Nephron (organoid): ENCODE measurements around the gene E2F6.

Experiments
- H3K27ac Mint-ChIP-seq, 3 experiments: 2 replicates each; pipeline ENCODE4 v1.8.0; 2020; ENCODE audit warnings: mixed read lengths in 3 of 3, mild to moderate bottlenecking in 2 of 3, moderate library complexity in 1 of 3
- H3K27me3 Mint-ChIP-seq: 2 replicates; pipeline ENCODE4 v1.8.0; 2021; ENCODE audit warnings: low read depth, mild to moderate bottlenecking, moderate library complexity, mixed read lengths
- H3K36me3 Mint-ChIP-seq: 2 replicates; pipeline ENCODE4 v1.8.0; 2020; ENCODE audit warnings: low read depth, mixed read lengths
- H3K4me1 Mint-ChIP-seq: 2 replicates; pipeline ENCODE4 v1.8.0; 2020; ENCODE audit warnings: mixed read lengths
- H3K4me3 Mint-ChIP-seq, 3 experiments: 2 replicates each; pipeline ENCODE4 v1.8.0; 2020; ENCODE audit warnings: mild to moderate bottlenecking in 3 of 3, mixed read lengths in 3 of 3, moderate library complexity in 2 of 3
- H3K9me3 Mint-ChIP-seq: 2 replicates; pipeline ENCODE4 v1.8.0; 2020; ENCODE audit warnings: mixed read lengths
- TF ChIP-seq, protein P1 (sequence below), 3 experiments: fragments of 200-600 bp; sonication (generic); IDR thresholded peaks; one replicate each; pipeline ENCODE4 v1.5.0; 2021; ENCODE audit warnings: antibody characterized with exemption in 3 of 3; ENCODE audit not compliant: unreplicated experiment in 3 of 3

E2F6 gene

DNA sequence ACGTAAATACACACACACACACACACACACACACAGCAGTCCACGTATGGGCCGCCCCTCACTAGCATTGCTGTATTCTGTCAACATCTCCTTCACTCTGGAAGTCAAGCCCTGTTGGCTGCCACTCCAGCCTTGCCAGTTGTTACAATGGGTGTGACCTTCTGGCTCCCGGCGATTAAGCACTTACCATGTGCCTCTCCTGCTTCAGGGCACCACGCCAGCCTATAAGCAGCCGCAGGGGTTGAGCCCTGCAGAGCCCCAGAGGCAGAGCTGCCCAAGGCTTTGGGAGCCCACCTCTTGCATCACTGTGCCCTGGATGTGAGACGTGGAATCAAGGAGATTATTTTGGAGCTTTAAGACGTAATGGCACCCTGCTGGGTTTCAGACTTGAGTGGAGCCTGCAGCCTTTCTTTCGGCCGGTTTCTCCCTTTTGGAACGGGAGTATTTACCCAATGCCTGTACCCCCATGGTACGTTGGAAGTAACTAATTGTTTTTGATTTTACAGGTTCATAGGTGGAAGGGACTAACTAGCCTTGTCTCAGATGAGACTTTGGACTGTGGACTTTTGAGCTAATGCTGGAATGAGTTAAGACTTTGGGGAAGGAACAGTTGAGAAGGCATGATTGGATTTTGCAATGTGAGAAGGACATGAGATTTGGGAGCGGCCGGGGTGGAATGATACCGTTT is 67.1 kb downstream of the E2F6 start:
- no peak overlapping the region for H3K4me3 Mint-ChIP-seq
- peaks cover 59% of the 10 kb centered on the region for H3K4me1 Mint-ChIP-seq
- H3K27me3 Mint-ChIP-seq, result peaks cover 6% of the 10 kb centered on the region
- no peaks in the 10 kb centered on the region for H3K36me3 Mint-ChIP-seq
- no peak overlapping the region for H3K27ac Mint-ChIP-seq
- no peaks in the 10 kb centered on the region for H3K9me3 Mint-ChIP-seq
- TF ChIP-seq, protein P1, sequence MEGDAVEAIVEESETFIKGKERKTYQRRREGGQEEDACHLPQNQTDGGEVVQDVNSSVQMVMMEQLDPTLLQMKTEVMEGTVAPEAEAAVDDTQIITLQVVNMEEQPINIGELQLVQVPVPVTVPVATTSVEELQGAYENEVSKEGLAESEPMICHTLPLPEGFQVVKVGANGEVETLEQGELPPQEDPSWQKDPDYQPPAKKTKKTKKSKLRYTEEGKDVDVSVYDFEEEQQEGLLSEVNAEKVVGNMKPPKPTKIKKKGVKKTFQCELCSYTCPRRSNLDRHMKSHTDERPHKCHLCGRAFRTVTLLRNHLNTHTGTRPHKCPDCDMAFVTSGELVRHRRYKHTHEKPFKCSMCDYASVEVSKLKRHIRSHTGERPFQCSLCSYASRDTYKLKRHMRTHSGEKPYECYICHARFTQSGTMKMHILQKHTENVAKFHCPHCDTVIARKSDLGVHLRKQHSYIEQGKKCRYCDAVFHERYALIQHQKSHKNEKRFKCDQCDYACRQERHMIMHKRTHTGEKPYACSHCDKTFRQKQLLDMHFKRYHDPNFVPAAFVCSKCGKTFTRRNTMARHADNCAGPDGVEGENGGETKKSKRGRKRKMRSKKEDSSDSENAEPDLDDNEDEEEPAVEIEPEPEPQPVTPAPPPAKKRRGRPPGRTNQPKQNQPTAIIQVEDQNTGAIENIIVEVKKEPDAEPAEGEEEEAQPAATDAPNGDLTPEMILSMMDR (IDR thresholded peaks at IDR 0.05; ENCODE audit: unreplicated experiment in 3 of 3), result no peak

DNA sequence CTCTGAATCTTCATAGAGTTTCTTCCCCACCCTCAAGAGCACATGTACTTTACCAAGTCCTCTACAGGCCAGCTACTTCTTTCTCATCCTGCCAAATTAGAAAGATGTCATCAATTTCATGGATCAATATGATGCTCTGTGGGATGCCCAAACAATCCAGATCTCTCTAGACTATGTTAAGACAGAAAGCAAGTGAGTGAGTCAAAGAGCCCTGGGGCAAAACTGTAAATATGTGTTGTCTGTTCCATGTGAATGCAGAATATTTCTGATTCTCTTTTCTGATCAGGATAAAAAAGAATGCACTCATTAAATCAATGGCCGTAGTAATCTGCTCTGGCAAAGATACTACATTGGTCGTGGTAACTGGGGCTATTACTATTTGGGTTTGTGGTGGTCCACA is 68.4 kb downstream of the E2F6 start:
- Mint-ChIP-seq H3K9me3 (no peaks in the 10 kb centered on the region), H3K4me1 (peaks cover 63% of the 10 kb centered on the region), H3K4me3 (no peak overlapping the region), H3K27me3 (peaks cover 6% of the 10 kb centered on the region), H3K36me3 (no peaks in the 10 kb centered on the region), H3K27ac (peak overlapping the region in 2 of 3 experiments; percentile 38 to 71)
- TF ChIP-seq, protein P1 (IDR thresholded peaks at IDR 0.05; ENCODE audit: unreplicated experiment in 3 of 3), result no peak

DNA sequence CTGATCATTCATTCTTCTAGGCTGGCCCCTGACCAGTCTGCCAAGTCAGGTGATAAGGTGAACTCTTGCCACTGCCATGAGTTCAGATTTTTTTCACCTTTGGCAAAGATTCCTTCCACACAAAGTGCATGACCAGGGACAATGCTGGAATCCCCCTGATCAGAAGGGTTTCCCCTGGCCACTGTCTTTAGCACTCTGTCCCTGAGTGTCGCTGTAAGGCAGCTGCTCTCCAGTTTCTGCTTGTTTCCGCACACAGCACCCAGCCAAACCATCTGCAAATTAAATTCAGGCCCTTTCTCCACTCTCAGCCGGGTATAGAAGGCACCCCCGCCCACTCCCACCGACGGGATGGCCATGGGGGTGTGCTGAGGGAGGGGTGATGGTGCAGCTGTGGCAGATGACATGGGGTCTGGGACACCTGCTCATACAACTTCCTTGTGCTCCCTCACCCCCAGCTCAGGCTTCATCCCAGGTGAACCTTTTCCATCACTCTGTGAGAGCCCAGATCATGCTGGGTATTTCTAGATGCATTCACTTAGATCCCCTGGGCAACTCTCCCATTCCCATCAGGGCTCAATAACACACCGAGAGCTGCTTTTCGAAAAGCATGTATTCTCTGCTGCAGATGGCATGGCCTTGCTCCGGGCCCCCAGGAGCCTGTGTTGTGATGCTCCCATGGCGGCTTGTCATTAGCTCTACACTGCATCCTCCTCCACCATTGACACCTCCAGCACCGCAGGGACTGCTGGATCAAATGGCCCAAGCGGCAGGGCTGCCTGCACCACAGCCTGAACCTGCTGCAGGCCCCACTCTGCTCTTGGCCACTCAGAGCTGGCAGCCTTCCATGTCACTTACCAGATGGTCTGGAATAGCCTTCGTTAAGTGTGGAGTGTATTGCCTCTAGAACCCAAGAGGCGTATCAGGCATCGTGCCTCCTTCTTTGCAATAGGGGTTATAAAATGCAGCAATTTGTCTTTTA is 69.2 kb downstream of the E2F6 start:
- H3K4me1 Mint-ChIP-seq, result peaks cover 69% of the 10 kb centered on the region
- TF ChIP-seq, protein P1 (IDR thresholded peaks at IDR 0.05; ENCODE audit: unreplicated experiment in 3 of 3), result no peak
- H3K4me3 Mint-ChIP-seq, result no peak overlapping the region

DNA sequence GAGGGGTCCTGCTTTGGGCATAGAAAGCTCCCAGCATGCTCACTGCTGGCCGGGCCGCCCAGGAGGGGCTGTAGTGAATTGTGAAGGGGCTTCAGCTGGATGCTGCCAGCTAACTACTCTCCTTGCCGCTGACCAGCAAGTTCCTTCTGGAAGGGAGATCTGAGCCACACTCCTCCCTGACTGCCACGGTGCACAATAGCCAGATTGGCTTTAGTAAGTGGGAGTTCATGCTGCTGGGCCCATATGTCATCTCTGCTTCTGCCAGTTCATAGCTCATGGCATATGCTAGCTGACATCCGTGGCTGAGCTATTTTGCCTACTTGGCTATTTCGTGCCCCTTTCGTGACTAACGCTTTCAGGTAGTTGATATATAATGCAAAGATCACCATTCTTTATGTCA is 69.9 kb downstream of the E2F6 start:
- H3K9me3 Mint-ChIP-seq, result no peaks in the 10 kb centered on the region
- no peaks in the 10 kb centered on the region for H3K36me3 Mint-ChIP-seq
- no peak overlapping the region for H3K4me3 Mint-ChIP-seq
- H3K27me3 Mint-ChIP-seq, result peaks cover 6% of the 10 kb centered on the region
- TF ChIP-seq, protein P1 (IDR thresholded peaks at IDR 0.05; ENCODE audit: unreplicated experiment in 3 of 3), result no peak
- no peak overlapping the region for H3K27ac Mint-ChIP-seq
- H3K4me1 Mint-ChIP-seq, result peaks cover 76% of the 10 kb centered on the region

More for the DNA sequence above, 69.2 kb downstream of the E2F6 start:
- Mint-ChIP-seq H3K27me3 (peaks cover 6% of the 10 kb centered on the region), H3K36me3 (no peaks in the 10 kb centered on the region), H3K9me3 (no peaks in the 10 kb centered on the region), H3K27ac (no peak overlapping the region)

DNA sequence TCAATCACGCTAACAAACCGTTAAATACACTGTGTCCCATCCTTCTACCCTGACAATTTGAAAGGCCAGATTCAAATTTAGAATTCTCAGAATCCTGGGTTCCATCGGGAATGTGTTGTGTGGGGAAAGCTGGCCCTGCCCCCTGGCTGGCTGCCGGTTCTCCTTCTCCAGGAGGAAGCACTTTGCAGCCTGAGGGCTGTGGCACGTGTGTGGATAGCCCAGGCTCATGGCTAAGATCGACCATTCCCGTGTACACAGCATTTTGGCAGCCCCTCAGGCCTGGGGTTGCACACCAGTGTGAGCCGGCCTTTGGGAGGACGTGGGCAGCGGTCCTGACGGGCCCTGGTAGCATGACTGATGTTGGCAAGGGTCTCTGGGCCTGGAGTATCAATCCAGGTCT is 70.6 kb downstream of the E2F6 start:
- no peaks in the 10 kb centered on the region for H3K9me3 Mint-ChIP-seq
- H3K36me3 Mint-ChIP-seq, result no peaks in the 10 kb centered on the region
- TF ChIP-seq, protein P1 (IDR thresholded peaks at IDR 0.05; ENCODE audit: unreplicated experiment in 3 of 3), result no peak
- peak overlapping the region in 1 of 3 experiments; percentile 92 for H3K27ac Mint-ChIP-seq
- peaks cover 79% of the 10 kb centered on the region for H3K4me1 Mint-ChIP-seq
- peaks cover 6% of the 10 kb centered on the region for H3K27me3 Mint-ChIP-seq
- H3K4me3 Mint-ChIP-seq, result no peak overlapping the region
